AG04449 (cell line): ENCODE results near the gene CDR2L.

Source experiments
- CTCF ChIA-PET: fragments of 350-600 bp; formaldehyde crosslinking; extraction: SDS; loops from one replicate; lab custom pipeline; 2021; ENCODE audit warnings: antibody characterized with exemption; lab: Yijun Ruan, JAX
- POLR2A ChIA-PET: fragments of 400-600, 350-600 bp; formaldehyde crosslinking; extraction: SDS; loops from one replicate; lab custom pipeline; 2020; ENCODE audit warnings: antibody characterized with exemption, inconsistent platforms; lab: Yijun Ruan, JAX
- DNase-seq: peaks from one replicate; pipeline ENCODE4 v3.0.0-alpha.2; 2010; ENCODE audit warnings: low read depth, low spot score
- H3K4me3 ChIP-seq: 2 replicates; pipeline ENCODE4 v1.5.1; 2011; ENCODE audit warnings: low read depth, mild to moderate bottlenecking, control low read depth, low read length
- TF ChIP-seq, protein P1 (sequence below): IDR thresholded peaks from one replicate; pipeline ENCODE4 v1.5.1; 2011; ENCODE audit warnings: mild to moderate bottlenecking, moderate library complexity, low read length, control low read depth, inconsistent platforms; ENCODE audit not compliant: insufficient read depth; ENCODE audit errors: missing control alignments

CDR2L gene

DNA sequence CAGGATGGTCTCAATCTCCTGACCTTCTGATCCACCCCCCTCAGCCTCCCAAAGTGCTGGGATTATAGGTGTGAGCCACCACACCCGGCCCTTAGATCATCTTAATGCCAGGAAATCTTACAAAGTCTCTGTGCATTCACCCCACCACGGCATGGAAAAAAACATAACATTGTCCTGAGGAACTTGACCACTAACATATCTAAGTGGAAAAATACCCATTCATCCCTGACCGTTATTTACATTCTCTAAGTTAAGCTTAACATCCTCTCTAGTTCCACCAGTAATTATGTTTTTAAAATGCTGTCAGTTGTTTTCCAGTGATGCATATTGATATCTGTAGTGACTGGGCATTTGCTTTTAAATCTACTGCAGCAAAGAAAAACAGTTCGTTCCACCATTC, 11.5 kb upstream of the CDR2L start:
- CTCF ChIA-PET, result interaction anchor here (1.3 to 1.6 kb wide), 3 partner anchors 14 to 37 kb away, joined by 4 to 16 read pairs (median 4); partner anchors contain the start of gene MRPL58
- POLR2A ChIA-PET, result no interaction called here

DNA sequence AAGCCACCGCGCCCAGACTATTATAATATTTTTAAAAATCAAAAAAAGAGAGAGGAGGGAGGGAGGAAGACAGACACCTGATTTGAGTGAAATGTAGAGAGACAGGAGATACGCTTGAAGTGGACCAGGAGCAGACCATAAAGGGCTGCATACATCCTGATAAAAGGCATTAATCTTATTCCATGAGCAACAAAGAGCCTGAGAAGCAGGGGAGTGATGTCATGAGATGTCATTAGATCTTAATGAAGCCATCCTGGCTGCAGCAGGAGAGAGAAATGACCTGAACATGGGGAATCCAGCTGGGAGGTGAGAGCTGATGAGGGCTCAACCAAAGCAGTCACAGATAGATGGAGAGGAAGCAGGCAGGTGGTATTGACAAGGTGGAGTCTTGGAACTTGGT, 9.6 kb upstream of the CDR2L start:
- H3K4me3 ChIP-seq, result no peak overlapping the region
- TF ChIP-seq, protein P1, sequence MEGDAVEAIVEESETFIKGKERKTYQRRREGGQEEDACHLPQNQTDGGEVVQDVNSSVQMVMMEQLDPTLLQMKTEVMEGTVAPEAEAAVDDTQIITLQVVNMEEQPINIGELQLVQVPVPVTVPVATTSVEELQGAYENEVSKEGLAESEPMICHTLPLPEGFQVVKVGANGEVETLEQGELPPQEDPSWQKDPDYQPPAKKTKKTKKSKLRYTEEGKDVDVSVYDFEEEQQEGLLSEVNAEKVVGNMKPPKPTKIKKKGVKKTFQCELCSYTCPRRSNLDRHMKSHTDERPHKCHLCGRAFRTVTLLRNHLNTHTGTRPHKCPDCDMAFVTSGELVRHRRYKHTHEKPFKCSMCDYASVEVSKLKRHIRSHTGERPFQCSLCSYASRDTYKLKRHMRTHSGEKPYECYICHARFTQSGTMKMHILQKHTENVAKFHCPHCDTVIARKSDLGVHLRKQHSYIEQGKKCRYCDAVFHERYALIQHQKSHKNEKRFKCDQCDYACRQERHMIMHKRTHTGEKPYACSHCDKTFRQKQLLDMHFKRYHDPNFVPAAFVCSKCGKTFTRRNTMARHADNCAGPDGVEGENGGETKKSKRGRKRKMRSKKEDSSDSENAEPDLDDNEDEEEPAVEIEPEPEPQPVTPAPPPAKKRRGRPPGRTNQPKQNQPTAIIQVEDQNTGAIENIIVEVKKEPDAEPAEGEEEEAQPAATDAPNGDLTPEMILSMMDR, result no peak
- no peak for DNase-seq
- POLR2A ChIA-PET, result no interaction called here
- CTCF ChIA-PET, result interaction anchor here (1.6 to 3.6 kb wide), 2 partner anchors 11 to 16 kb away, joined by 4 to 26 read pairs; no protein-coding TSS in a partner anchor

More for the DNA sequence above, 11.5 kb upstream of the CDR2L start:
- no peak for DNase-seq
- H3K4me3 ChIP-seq, result no peak overlapping the region
- TF ChIP-seq, protein P1, result no peak

DNA sequence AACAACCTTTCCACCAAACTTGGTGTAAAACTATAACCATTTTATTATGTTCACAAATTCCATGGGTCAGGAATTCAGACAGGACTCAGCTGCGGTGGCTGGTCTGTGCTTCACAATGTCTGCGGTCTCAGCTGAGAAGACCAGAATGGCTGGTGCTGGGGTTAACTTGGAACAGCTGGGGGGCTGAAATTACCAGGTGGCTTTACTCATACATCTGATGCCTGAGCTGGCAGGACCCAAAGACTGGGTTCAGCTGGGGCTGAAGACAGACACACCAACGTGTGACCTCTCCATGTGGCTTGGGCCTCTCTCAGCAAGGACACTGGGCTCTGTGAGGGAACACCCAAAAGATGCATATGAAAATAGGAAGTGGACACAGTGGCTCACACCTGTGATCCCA, 9.2 kb upstream of the CDR2L start:
- DNase-seq, result no peak
- CTCF ChIA-PET, result interaction anchor here (1.5 to 3.6 kb wide), 3 partner anchors 11 to 20 kb away, joined by 4 to 26 read pairs (median 4); no protein-coding TSS in a partner anchor
- POLR2A ChIA-PET, result no interaction called here
- TF ChIP-seq, protein P1, result no peak
- no peak overlapping the region for H3K4me3 ChIP-seq

DNA sequence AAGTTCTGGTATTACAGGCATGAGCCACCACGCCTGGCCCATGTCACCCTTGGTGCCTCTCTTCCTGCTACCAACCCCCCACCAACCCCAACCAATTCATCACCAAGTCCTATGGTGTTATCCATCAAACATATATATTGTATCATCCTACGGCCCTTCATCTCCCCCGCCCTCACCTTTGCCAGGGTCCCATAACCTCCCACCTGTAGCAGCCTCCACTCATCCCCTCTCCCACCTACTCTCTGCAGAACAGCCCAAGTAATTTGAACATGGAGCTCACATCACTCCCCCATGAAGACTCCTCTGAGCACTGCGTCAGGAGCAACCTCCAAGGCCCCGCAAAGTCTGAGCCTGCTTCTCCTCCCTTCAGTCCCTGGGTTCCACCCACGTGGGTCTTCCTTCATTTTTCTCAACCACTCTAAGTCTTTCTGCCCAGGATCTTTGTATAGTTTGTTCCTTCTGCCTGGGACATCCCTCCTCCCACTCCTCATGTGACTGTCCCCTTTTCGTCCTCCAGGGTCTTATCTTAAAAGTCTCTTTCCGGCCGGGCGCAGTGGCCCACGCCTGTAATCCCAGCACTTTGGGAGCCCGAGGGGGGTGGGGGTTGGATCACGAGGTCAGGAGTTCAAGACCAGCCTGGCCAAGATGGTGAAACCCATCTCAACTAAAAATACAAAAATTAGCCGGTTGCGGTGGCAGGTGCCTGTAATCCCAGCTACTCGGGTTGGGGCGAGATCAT, 7.9 kb upstream of the CDR2L start:
- TF ChIP-seq, protein P1, result no peak
- no peak overlapping the region for H3K4me3 ChIP-seq
- no peak for DNase-seq
- ChIA-PET CTCF (interaction anchor here (1.5 to 3.6 kb wide), 4 partner anchors 13 to 22 kb away, joined by 3 to 26 read pairs (median 4); no protein-coding TSS in a partner anchor), POLR2A (no interaction called here)

DNA sequence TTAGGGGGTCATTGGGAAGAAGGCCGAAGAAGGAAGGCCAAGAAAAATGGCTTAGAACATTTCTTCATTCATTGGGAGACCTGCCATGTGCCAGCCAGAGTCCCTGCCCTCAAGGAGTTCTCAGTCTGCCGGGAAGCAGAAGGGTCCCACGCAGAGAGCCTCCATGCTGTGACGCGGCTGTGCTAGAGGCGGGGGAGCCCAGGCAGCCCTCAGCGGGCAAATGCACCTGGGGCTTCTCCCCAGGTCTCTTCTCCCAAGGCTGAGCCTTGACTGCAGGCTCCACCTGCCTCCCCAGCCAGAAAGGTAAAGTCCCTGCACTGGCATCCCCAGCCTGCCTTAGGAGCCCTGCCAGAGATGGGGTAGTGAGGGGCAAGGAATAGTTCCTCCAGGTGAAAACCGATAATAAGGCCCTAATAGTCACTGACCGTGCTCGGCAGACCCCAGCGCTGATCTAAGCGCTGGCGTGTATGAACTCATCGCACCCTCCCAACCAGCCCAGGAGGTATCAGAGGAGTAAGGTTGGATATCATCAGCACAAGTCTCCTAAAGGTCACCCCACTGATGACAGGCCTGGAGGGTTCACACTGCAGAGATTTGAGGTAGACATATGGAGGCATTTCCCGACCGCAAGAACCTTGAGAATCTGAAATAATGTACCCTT, 6.0 kb upstream of the CDR2L start:
- H3K4me3 ChIP-seq, result peak overlapping the region; percentile 72
- no peak for DNase-seq
- POLR2A ChIA-PET, result no interaction called here
- TF ChIP-seq, protein P1, result no peak
- CTCF ChIA-PET, result no interaction called here
